Keratinocyte (primary cell): Measurements from ENCODE around the gene ESRP2. TPM values are rescaled to one million over a fixed set of nuclear protein-coding genes. Genes with fewer than 3 reads are reported as not detected.
A peak's percentile ranks its signal among the peaks of the same experiment; 100 is the strongest.

ENCODE experiments used
- DNase-seq: peaks from one replicate; pipeline ENCODE4 v3.0.0-alpha.2; 2011; ENCODE audit warnings: low read depth, missing footprints, low spot score
- FAIRE-seq: peaks from 2 replicates; lab custom pipeline; 2011; peaks lifted over from hg19 to GRCh38; lab: Jason Lieb, UNC
- H2AFZ ChIP-seq: 2 replicates; pipeline ENCODE4 v1.6.0; 2012; ENCODE audit warnings: low read length, control low read depth, inconsistent platforms; ENCODE audit not compliant: control insufficient read depth
- H3K27ac ChIP-seq: 2 replicates; pipeline ENCODE4 v1.5.1; 2011; ENCODE audit warnings: low read length; ENCODE audit not compliant: control insufficient read depth, insufficient read depth
- H3K27me3 ChIP-seq: 3 replicates; pipeline ENCODE4 v1.6.0; 2011; ENCODE audit warnings: low read length; ENCODE audit not compliant: control insufficient read depth, insufficient read depth; ENCODE audit errors: extremely low read depth
- H3K36me3 ChIP-seq, 2 experiments: 2 replicates in 1 of 2; 3 replicates in 1 of 2; pipeline ENCODE4 v1.5.1; 2011; ENCODE audit warnings: low read length in 2 of 2, mild to moderate bottlenecking in 1 of 2; ENCODE audit not compliant: control insufficient read depth in 2 of 2, insufficient read depth in 2 of 2; ENCODE audit errors: extremely low read depth in 1 of 2
- H3K4me1 ChIP-seq: 3 replicates; pipeline ENCODE4 v1.5.1; 2011; ENCODE audit warnings: low read length; ENCODE audit not compliant: control insufficient read depth, insufficient read depth; ENCODE audit errors: extremely low read depth
- H3K4me2 ChIP-seq: 3 replicates; pipeline ENCODE4 v1.6.0; 2011; ENCODE audit warnings: low read depth, low read length; ENCODE audit not compliant: control insufficient read depth, insufficient read depth; ENCODE audit errors: extremely low read depth
- H3K4me3 ChIP-seq, 3 experiments: fragments of 200-600 bp in 1 of 3; sonication (generic) in 1 of 3; 2 replicates in 2 of 3; 3 replicates in 1 of 3; pipeline ENCODE4 v1.5.1; 2011 to 2016; ENCODE audit warnings: low read length in 3 of 3, mild to moderate bottlenecking in 3 of 3, control low read depth in 2 of 3, inconsistent platforms in 1 of 3, low read depth in 1 of 3, mixed read lengths in 1 of 3, mixed run types in 1 of 3, moderate library complexity in 1 of 3; ENCODE audit not compliant: control insufficient read depth in 2 of 3, insufficient read depth in 2 of 3; ENCODE audit errors: extremely low read depth in 1 of 3
- H3K79me2 ChIP-seq: 2 replicates; pipeline ENCODE4 v1.6.0; 2012; ENCODE audit warnings: low read length; ENCODE audit not compliant: control insufficient read depth, insufficient read depth
- H3K9ac ChIP-seq: 3 replicates; pipeline ENCODE4 v1.6.0; 2011; ENCODE audit warnings: low read length; ENCODE audit not compliant: control insufficient read depth, insufficient read depth; ENCODE audit errors: extremely low read depth
- H3K9me1 ChIP-seq: 3 replicates; pipeline ENCODE4 v1.6.0; 2011; ENCODE audit warnings: low read length; ENCODE audit not compliant: control insufficient read depth, insufficient read depth; ENCODE audit errors: extremely low read depth
- H3K9me3 ChIP-seq: 2 replicates; pipeline ENCODE4 v1.5.1; 2012; ENCODE audit warnings: low read depth, low read length; ENCODE audit not compliant: control insufficient read depth
- H4K20me1 ChIP-seq: 3 replicates; pipeline ENCODE4 v1.6.0; 2011; ENCODE audit warnings: low read length; ENCODE audit not compliant: control insufficient read depth, insufficient read depth; ENCODE audit errors: extremely low read depth
- CTCF ChIP-seq, 3 experiments: IDR thresholded peaks in 1 of 3; conservative IDR thresholded peaks in 1 of 3; optimal IDR thresholded peaks in 1 of 3; 2 replicates in 2 of 3; 3 replicates in 1 of 3; pipeline versions ENCODE3 to v1.5.1; 2011; ENCODE audit warnings: low read length in 3 of 3, mild to moderate bottlenecking in 3 of 3, moderate library complexity in 2 of 3, control low read depth in 1 of 3, inconsistent platforms in 1 of 3; ENCODE audit not compliant: insufficient read depth in 2 of 3; ENCODE audit errors: extremely low read depth in 1 of 3
- EZH2 ChIP-seq: IDR thresholded peaks from one replicate; pipeline ENCODE4 v1.6.1; 2012; ENCODE audit warnings: inconsistent platforms, mild to moderate bottlenecking, low read length, moderate library complexity
- dilution Hi-C: fragments of 300-500 bp; cut with MboI; formaldehyde crosslinking; loops from one replicate; pipeline ENCODE4 v1.7.0; 2020; ENCODE audit warnings: low sequenced_read_pairs; ENCODE audit not compliant: extremely low pct_ligation_motif_present
- polyA plus RNA-seq, 5 experiments: library from polyadenylated mRNA; depleted of rRNA in 3 of 5; stranded (reverse) in 3 of 5; stranded (forward) in 1 of 5; unstranded in 1 of 5; fragments of >200 nt; gene quantifications; 1 replicate in 1 of 5; 2 replicates in 3 of 5; 3 replicates in 1 of 5; pipeline versions ENCODE4 v1.2.1 to v1.2.3, GENCODE V29; 2011 to 2012; ENCODE audit warnings: missing spikeins in 2 of 5, low read depth in 1 of 5, low replicate concordance in 1 of 5

ESRP2 gene
- polyA plus RNA-seq, 1 donor (not counting 4 experiments of a cell fraction or from before 2014, with no cell fraction given): 39.2 TPM

- H3K9me1 ChIP-seq: peaks cover 3% of the 10 kb centered on the region
- peak overlapping the region; percentile 31 for H3K27ac ChIP-seq
- no peaks in the 10 kb centered on the region for H4K20me1 ChIP-seq
- H3K9me3 ChIP-seq: no peaks in the 10 kb centered on the region
- peak overlapping the region; percentile 72 for H3K9ac ChIP-seq
- FAIRE-seq (no peak), DNase-seq (no peak)
- H3K4me1 ChIP-seq: peaks cover 18% of the 10 kb centered on the region
- peaks cover 0 to 5% of the 10 kb centered on the region in 2 experiments for H3K36me3 ChIP-seq
- H3K4me3 ChIP-seq: peak overlapping the region; percentile 94 to 97 (median 96)
- H3K79me2 ChIP-seq: no peaks in the 10 kb centered on the region
- H2AFZ ChIP-seq: peak overlapping the region; percentile 98
- dilution Hi-C loops: no loop called here
- TF ChIP-seq EZH2: no peak
- TF ChIP-seq CTCF (optimal IDR thresholded peaks at IDR 0.05 in 1 of 3, IDR thresholded peaks at IDR 0.05 in 1 of 3, conservative IDR thresholded peaks at IDR 0.05 in 1 of 3; ENCODE audit: extremely low read depth in 1 of 3, insufficient read depth in 2 of 3, low read length in 3 of 3): no peak
- peak overlapping the region; percentile 97 for H3K4me2 ChIP-seq
- H3K27me3 ChIP-seq: no peaks in the 10 kb centered on the region
These were observed 8.6 kb upstream of the ESRP2 start for GRCh38 chr16:68244481-68244902.

- TF ChIP-seq CTCF (optimal IDR thresholded peaks at IDR 0.05 in 1 of 3, IDR thresholded peaks at IDR 0.05 in 1 of 3, conservative IDR thresholded peaks at IDR 0.05 in 1 of 3; ENCODE audit: extremely low read depth in 1 of 3, insufficient read depth in 2 of 3, low read length in 3 of 3) (no peak), EZH2 (no peak)
- dilution Hi-C loops: no loop called here
These were observed 7.3 kb upstream of the ESRP2 start for GRCh38 chr16:68242926-68243858.

More at GRCh38 chr16:68242926-68243858, 7.3 kb upstream of the ESRP2 start:
- H3K4me2 ChIP-seq: no peak overlapping the region
- H3K4me1 ChIP-seq: peaks cover 18% of the 10 kb centered on the region
- peaks cover 3% of the 10 kb centered on the region for H3K9me1 ChIP-seq
- no peaks in the 10 kb centered on the region for H4K20me1 ChIP-seq
- H3K79me2 ChIP-seq: no peaks in the 10 kb centered on the region
- no peak for DNase-seq
- H3K9ac ChIP-seq: no peak overlapping the region
- FAIRE-seq: no peak
- no peaks in the 10 kb centered on the region for H3K9me3 ChIP-seq
- no peak overlapping the region for H3K27ac ChIP-seq
- H3K4me3 ChIP-seq: no peak overlapping the region
- H2AFZ ChIP-seq: no peak overlapping the region
- no peaks in the 10 kb centered on the region for H3K27me3 ChIP-seq
- no peaks in the 10 kb centered on the region for H3K36me3 ChIP-seq
